Measurements from ENCODE around the gene WRNIP1.

Gene WRNIP1

DNA sequence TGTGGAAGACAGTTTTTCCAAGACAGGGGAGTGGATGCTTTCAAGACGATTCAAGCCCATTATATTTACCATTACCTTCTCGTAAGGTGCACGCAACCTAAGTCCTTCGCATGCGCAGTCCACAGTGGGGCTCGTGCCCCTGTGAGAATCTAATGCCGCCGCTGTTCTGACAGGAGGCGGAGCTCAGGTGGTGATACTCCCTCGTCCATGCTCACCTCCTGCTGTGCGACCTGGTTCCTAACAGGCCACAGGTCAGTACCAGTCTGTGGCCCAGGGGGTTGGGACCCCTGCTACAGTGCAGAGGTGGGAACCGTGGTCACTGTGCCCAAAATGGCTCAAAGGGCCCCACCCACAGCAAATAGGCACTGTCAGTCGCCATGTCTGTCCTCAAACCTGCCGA, 39.8 kb downstream of the WRNIP1 start:
- no peak for DNase-seq (ENCODE audit: low read depth, low spot score)

DNA sequence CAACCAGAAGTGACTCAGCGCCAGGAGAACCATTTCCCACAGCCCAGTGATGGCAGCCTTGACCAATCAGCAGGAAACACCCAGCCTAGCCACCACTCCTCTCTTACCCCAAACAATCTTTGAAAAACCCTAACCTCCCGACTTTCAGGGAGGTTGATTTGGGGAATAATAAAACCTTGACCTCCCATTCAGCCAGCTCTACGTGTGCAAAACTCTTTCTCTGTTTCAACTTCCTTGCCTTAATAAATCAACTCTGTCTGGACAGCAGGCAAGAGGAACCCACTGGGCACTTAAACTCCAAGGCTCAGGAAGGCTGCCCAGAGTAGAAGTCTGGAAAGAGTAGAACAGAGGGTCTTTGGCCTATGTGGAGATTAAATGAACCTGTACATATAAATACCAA, 41.5 kb downstream of the WRNIP1 start:
- DNase-seq (ENCODE audit: low read depth, low spot score) = no peak

DNA sequence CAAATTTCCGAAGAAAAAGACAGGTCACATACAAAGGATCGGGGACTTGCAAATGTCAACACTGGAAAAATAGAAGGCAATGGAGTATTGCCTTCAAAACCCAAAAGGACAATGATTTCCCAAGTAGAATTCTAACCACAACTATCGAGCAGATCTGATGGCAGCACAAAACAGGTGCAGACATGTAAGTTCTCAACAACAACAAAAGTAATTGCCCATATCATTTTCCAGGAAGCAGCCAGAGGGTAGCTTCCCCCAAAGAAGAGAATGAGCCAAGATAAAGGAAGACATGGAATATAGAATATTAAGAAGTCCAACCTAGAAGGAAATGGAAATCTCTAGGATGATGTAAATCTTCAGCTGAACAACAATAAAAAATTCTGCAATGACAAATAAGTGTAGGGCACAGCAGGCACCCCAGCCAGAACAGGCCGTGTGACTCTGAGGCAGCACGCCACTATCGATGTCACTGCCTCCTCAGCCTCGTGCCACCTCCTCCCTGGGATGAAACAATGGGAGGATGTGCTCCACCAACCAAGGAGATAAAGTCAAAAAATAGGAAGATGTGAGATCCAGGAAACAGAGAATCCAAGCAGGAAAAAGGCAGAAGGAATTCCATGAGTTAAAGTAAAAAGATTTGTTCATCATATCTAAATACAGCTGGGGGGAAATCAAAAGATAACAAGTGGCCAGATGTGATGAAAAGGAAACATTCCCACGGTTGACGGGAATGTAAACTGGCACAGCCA, 42.3 kb downstream of the WRNIP1 start:
- no peak for DNase-seq (ENCODE audit: low read depth, low spot score)

DNA sequence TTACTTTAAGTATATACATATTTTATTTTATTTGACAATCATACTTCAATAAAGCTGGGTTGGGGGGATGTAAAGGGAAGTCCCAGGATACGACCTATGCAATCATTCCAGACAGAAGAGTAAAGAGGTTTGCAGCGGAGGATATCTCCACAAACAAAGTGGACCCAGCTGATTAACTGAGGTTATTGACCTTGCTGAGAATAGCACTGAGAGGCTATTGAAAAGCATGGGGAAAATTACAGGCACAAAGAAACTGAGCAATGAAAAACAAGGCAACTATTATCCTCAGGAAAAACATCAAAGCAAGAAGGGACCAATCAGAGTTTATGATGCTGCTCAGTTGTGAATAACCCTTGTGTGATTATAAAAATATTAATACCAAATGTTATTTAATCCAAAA, 43.8 kb downstream of the WRNIP1 start:
- DNase-seq (ENCODE audit: low read depth, low spot score) = no peak

DNA sequence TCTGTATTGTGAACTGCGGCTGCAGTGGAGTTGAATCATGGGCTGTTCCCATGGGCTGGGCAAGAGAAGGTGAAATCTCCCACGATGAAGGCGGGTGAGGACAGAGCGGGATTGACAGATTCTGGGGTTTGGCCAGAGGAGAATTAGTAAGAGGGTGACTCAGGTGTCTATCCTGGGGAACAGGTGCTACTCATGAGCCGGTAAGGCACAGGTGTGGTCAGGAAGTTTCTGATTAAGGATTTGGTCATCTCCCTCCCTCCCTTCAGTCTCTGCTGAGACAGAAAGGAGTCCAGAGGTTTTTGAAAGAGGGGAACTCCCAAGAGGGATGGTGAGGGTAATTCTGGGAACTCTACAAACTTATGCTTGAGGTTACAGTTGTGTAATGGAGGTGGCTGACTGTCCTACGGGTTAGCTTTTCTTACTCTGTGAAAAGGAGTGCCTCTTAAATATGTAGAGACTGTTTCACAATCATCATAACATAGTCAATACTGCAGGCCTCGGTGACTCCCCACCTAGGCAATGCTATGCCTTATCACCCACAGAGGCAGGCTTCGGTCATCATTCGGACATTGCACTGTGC, 45.0 kb downstream of the WRNIP1 start:
- no peak for DNase-seq (ENCODE audit: low read depth, low spot score)

DNA sequence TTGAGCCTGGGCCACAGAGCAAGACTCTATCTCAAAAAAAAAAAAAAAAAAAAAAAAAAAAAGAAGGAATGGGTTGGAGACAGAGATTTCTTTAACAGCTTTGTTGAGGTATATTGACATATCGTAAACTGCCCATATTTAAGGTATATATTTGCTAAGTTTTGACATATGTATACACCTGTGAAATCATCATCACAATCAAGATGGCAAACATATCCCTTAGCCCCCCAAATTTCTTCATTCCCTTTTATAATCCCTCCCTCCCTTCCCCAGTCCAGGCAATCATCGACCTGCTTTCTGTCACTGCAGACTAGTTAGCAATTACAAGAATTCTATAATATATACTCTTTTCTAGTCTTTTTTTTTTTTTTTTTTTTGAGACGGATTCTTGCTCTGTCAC, 47.5 kb downstream of the WRNIP1 start:
- DNase-seq (ENCODE audit: low read depth, low spot score) = no peak

DNA sequence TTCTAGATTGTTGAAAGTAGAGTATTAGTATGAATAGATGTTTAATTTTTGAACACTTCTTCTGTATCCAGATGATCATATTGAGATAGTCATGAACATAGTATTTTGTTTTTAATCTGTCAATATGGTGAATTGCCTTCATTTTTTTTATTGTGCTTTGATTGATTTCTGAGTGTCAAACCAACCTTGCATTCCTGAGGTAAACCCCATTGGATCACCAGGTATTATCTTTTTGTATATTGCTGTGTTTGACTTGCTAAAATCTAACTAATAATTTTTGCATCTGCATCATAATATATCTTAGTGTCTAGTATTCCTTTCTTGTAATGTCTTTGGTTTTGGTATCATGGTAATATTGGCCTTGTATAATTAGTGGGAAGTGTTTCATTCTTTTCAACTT, 51.0 kb downstream of the WRNIP1 start:
- DNase-seq (ENCODE audit: low read depth, low spot score) = no peak

DNA sequence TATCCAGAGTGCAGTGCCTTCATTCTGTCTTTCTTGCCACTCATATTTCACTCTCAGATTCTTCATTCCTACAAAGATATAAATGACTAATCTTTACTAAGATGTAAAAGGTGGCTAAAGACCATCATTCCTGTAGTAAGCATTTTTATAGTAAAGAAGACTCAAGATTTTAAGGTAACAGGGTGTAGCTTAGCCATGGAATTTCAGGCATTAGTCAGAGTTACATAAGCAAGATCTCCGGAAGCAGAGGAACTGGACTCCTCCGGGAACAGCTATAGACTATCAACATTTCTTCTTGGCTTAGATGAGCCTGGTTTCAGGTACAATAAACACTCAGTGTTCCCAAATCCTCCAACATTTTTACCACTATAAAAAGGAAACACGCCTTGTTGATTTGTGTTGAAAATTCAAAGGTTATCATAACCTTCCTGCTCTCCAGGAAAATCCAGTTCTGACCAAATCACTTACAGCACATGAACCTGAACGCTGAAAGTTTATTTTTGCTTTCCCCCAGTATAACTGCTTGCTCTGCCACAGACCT, 52.8 kb downstream of the WRNIP1 start:
- DNase-seq (ENCODE audit: low read depth, low spot score) = no peak

DNA sequence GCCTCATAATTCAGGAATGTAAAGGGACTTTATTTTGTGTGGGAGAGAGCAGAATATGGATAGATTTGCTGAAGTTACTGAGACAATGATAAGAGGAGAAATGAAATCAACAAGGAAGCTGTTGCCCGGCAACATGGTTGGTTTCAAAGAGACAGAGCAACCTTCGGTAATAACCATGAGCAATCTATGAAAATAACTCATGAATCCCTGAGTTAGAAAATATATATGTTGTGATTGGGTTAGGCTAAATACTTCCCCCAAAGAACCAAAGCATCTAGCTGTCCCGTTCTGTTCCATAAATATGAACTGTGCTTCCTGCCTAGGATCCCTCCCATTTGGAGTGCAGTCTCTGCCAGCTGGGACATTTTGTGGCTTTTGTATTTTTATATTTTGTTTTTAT, 53.4 kb downstream of the WRNIP1 start:
- no peak for DNase-seq (ENCODE audit: low read depth, low spot score)

DNA sequence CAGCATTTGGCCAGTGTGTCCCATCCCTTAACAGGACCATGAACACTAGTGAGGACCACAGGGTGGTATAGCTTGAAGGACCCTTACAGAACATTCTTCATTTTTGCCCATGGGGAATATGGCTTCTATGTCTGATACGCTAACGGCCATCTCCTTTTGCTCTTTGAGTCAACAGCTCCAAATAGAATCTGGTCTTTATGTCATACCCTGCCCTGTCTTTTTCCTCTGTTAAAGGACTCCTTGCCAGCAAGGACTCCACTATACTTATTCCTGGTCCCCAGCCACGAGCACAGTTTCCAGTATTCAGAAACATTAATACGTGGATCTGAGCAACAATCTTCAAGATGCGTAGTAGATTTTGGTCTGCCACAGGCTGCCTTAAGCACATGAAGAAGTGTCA, 53.9 kb downstream of the WRNIP1 start:
- DNase-seq (ENCODE audit: low read depth, low spot score) = no peak

DNA sequence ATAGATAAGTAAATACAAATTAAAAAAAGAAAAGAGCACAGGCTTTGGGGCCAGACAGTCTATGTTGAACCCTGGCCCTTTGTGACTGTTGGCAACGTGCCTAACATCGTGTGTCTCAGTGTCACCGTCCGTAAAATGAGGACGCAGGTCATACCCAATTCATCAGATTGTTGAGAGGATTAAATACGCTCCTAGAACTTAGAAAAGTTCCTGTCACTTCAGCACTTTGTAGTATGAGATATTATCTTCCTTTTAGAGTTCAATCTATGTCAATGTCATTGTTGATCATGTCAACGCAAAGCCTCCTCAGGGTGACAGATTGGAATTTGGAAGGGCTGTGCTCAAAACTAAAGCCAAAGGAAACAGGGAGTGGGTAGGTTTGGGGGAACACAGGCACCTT, 54.8 kb downstream of the WRNIP1 start:
- no peak for DNase-seq (ENCODE audit: low read depth, low spot score)

DNA sequence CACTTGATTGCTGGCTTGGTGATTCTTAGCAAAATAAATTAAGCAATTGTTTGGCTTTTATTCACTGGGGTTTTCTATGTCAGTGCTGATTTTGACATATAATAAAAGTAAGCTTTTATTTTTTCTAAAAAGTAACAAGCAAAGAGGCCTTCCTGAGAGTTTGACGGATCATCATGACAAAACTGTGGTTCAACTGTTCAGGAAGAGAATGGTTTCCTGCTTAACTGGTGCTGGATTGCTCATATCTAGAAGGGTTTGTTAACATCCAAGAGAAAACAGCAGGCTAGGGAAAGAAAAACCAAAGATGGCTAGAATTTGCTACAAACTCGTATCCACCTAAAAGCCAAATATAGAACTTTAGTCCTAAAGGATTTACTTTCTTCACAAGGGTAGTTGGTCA, 55.2 kb downstream of the WRNIP1 start:
- no peak for DNase-seq (ENCODE audit: low read depth, low spot score)

DNA sequence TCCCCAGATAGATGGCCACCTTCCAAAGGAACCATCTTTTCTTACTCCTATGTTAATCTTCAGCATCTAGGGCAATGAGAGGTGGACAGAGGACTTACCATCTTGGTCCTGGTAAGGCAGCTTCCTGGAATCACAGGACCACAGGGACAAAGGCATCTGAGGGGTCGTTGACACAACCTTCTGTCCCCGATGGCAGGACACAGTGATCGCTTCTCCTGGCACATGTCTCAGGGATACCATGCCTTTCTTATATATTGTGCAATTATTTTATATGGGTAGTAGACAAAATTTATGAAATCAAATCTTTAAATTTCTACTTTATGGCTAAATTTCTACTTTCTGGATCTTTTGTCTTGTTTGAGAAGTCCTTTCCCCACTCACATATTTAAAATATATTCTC, 56.4 kb downstream of the WRNIP1 start:
- DNase-seq (ENCODE audit: low read depth, low spot score) = no peak

DNA sequence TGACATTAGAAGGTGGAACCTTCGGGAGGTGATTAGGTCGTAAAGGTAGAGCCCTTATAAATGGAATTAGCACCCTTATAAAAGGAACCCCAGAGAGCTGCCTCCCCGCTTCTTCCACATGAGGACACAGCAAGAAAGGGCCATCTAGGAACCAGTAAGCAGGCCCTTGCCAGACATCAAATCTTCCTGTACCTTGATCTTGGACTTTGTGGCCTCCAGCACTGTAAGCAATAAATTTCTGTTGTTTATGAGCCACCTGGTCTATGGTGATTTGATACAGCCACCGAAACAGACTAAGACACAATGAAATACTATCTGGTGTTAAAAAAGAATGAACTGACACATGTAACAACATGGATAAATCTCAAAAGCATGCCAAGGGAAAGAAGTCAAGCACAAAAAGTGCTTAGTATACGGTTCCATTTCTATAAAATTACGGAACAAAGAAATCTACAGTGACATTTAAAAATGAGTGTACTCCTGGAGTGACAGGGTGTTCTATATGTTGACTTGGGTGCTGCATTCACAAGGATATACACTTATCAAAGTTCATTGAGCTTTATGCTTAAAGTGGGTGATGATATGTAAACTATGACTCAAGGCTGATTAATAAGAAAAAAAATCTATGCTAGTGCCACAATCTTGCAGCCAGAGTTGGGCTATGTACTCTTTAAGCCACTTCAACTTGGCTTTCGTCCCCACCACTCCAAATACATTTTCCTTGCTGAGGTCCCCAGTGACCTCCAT, 58.1 kb downstream of the WRNIP1 start:
- no peak for DNase-seq (ENCODE audit: low read depth, low spot score)

DNA sequence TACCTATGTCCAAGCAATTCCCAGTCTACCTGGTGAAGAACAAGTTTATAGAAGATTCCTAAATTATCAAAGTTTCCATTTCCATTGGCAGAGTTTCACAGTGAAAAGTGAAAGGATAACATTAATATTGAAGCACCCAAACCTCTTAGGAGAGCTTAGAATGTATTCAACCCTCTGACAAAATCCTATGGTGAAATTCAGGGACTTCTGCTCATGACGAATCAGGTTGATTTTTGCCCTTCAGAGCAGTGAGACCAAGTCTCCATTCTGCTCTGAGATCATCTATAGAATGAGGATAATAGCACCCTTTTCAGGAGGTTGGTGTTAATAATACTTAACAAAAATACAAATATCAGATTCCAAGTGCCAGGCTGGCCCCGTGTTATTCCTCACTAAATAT, 60.9 kb downstream of the WRNIP1 start:
- DNase-seq (ENCODE audit: low read depth, low spot score) = no peak

DNA sequence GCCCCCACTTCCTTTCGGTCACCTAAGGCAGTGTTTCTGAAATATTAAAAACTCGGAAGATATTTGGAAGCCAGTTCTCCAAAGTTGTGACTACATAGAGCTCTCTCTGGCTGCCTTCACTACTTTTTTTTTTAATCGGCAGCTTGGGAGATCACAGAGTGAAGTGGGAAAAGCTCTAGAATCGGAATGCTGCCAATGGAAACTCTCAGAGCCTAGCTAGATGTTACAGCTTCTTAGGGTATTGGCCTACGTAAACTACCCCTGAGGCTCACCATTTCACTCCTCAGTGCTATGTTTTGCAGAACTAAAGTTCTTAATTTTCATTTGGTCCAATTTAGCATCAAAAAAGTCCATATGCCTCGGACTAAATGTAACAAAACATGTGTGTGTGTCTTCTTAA, 61.9 kb downstream of the WRNIP1 start:
- no peak for DNase-seq (ENCODE audit: low read depth, low spot score)

DNA sequence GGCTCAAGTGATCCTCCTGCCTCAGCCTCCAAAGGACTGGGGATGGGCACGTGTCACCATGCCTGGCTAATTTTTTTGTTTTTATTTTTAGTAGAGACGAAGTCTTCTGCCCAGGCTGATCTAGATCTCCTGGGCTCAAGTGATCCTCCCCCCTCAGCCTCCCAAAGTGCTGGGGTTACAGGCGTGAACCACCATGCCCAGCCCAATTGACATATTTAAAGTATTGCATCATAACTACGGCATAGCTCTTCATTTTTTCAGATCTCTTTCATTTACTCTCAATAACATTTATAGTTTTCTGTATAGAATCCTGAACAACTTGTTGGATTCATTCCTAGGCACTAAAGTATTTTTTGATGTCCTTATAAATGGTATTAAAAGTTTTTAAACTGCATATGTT, 63.4 kb downstream of the WRNIP1 start:
- DNase-seq (ENCODE audit: low read depth, low spot score) = no peak

DNA sequence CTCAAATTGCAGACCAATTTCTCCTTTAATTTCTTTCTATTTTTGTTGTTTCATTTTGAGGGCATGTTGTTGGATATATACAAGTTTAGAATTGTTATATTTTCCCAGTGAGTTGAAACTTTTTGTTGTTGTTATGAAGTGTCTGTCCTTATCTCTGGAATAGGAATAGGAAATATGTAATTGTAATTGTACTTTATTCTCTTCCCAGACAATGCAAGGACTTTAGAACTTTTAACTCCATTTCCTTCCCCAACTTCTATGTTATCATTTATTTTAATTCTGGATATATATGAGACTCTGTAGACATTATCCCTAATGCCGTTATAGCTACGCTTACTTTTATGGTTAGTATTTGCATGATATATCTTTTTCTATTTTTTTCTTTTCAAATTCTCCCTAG, 64.1 kb downstream of the WRNIP1 start:
- no peak for DNase-seq (ENCODE audit: low read depth, low spot score)

DNA sequence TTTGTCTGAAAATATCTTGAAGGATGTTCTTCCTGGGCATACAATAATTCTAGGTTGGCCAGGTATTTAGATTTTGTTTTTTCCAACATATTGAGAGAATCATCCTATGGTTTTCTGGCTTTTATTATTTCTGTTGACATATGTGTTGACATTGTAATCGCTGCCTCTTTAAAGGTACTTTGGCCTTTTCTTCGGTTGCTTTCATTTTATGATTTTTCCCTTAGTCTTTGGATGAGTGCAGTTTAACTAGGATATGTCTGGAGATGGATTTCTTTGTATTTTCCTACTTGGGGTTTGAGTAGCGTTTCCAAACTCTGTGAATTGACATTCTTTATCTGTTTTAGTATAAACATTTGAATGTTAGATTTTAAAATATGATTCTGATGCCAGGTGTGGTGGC, 65.0 kb downstream of the WRNIP1 start:
- DNase-seq (ENCODE audit: low read depth, low spot score) = no peak

DNA sequence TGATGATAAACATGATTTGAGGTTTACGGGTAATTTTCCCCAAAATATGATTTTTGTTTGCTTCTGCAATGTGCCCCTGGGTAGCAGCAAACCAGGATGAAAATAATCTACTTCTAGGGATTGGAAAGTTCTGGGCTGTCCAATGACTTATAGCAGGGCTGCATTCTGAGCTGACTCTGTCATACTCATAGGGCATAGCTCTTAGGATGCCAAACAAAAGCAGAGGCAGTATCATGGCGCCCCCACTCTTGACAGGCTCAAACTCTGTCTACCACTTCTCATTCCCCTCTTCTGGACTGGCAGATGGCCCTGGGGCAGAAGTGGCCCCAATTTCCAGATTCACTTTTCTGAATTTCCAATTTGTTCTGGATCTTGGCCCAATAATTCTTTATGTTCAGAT, 66.2 kb downstream of the WRNIP1 start:
- no peak for DNase-seq (ENCODE audit: low read depth, low spot score)

DNA sequence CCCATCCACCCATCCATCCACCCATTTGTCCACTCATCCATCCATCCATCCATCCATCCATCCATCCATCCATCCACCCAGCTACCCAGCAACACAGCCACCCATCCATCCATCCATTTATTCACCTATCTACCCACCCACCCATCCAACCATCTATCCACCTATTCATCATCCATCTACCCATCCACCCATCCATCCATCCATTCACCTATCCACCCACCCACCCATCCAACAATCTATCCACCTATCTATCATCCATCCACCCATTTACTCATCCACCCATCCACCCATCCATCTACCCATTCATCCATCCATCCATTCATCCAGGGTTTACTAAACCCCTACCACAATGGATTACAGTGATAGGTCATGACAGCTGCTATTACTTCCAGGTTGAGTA, 69.1 kb downstream of the WRNIP1 start:
- DNase-seq (ENCODE audit: low read depth, low spot score) = no peak
